CD4-positive, alpha-beta T cell (primary cell): ENCODE data around the gene ZNF761. TPM values are rescaled to one million over a fixed set of nuclear protein-coding genes. Genes with fewer than 3 reads are reported as not detected.

Source experiments
- ATAC-seq: fragments of 200-7000 bp; cut with Tn5 transposase; one replicate; pipeline ENCODE4 v1.10.0; 2022; ENCODE audit warnings: mild to moderate bottlenecking; ENCODE audit not compliant: poor library complexity
- CTCF ChIA-PET: fragments of 350-600 bp; sonication (Branson Sonifier 250); formaldehyde crosslinking; loops from one replicate; lab custom pipeline; 2021; ENCODE audit warnings: antibody characterized with exemption, inconsistent platforms; lab: Charles Lee
- POLR2A ChIA-PET: fragments of 350-600 bp; sonication (Branson Sonifier 250); formaldehyde crosslinking; loops from one replicate; lab custom pipeline; 2021; ENCODE audit warnings: antibody characterized with exemption, inconsistent platforms; lab: Charles Lee
- DNase-seq, 14 experiments: peaks; one replicate each; pipeline ENCODE4 v3.0.0-alpha.2; 2013 to 2020; ENCODE audit warnings: mixed read lengths in 2 of 14
- H3K27ac ChIP-seq, 2 donors: one replicate each; pipeline versions ENCODE4 v1.5.1 to v1.7.0; 2013; ENCODE audit warnings: low read length in 2 of 2, low read depth in 1 of 2, mild to moderate bottlenecking in 1 of 2
- H3K27me3 ChIP-seq, 2 experiments: 1 replicate in 1 of 2; 2 replicates in 1 of 2; pipeline versions ENCODE4 v1.6.1 to v1.7.0; 2013; ENCODE audit warnings: low read length in 2 of 2, control low read depth in 1 of 2, mild to moderate bottlenecking in 1 of 2, moderate library complexity in 1 of 2; ENCODE audit not compliant: insufficient read depth in 2 of 2, control insufficient read depth in 1 of 2
- H3K36me3 ChIP-seq: one replicate; pipeline ENCODE4 v1.6.1; 2013; ENCODE audit warnings: low read length, control low read depth; ENCODE audit not compliant: insufficient read depth
- H3K4me1 ChIP-seq: one replicate; pipeline ENCODE4 v1.6.1; 2013; ENCODE audit warnings: low read length, control low read depth; ENCODE audit not compliant: insufficient read depth
- H3K4me3 ChIP-seq: one replicate; pipeline ENCODE4 v1.5.1; 2013; ENCODE audit warnings: mild to moderate bottlenecking, low read length, moderate library complexity
- H3K9me3 ChIP-seq, 2 experiments: 1 replicate in 1 of 2; 2 replicates in 1 of 2; pipeline versions ENCODE4 v1.6.1 to v1.7.0; 2013; ENCODE audit warnings: low read length in 2 of 2, mild to moderate bottlenecking in 2 of 2, control low read depth in 1 of 2, moderate library complexity in 1 of 2; ENCODE audit not compliant: control insufficient read depth in 1 of 2, insufficient read depth in 1 of 2
- H3K27ac Mint-ChIP-seq: one replicate; pipeline ENCODE4 v1.8.0; 2020; ENCODE audit warnings: mixed read lengths
- H3K27me3 Mint-ChIP-seq: one replicate; pipeline ENCODE4 v1.8.0; 2021; ENCODE audit warnings: mixed read lengths
- H3K36me3 Mint-ChIP-seq: one replicate; pipeline ENCODE4 v1.8.0; 2021; ENCODE audit warnings: low read depth, mixed read lengths
- H3K4me1 Mint-ChIP-seq: one replicate; pipeline ENCODE4 v1.8.0; 2021; ENCODE audit warnings: low read depth, mixed read lengths
- H3K4me3 Mint-ChIP-seq: one replicate; pipeline ENCODE4 v1.8.0; 2020; ENCODE audit warnings: mild to moderate bottlenecking, mixed read lengths
- H3K9me3 Mint-ChIP-seq: one replicate; pipeline ENCODE4 v1.8.0; 2020; ENCODE audit warnings: mixed read lengths
- intact Hi-C, 2 experiments: fragments of 100-400 bp; cut with DNase I in 1 of 2; cut with micrococcal nuclease in 1 of 2; formaldehyde crosslinking; loops; one replicate each; pipeline versions ENCODE4 v1.15.1 to v1.9.0; 2023 to 2025; cut with DNase I, micrococcal nuclease
- total RNA-seq, 174 experiments: library from RNA in 2 of 174; stranded (reverse) in 2 of 174; gene quantifications; one replicate each; pipeline ENCODE4 v1.2.3 and lab custom pipeline; 2021 to 2026
- TF ChIP-seq, protein P1 (sequence below): fragments of 200-600 bp; IDR thresholded peaks from one replicate; pipeline ENCODE4 v1.8.0; 2022; ENCODE audit warnings: antibody characterized with exemption, mild to moderate bottlenecking

ZNF761 gene
- total RNA-seq, 2 experiments from 2014 or later, result 4.5 to 5.6 TPM

DNA sequence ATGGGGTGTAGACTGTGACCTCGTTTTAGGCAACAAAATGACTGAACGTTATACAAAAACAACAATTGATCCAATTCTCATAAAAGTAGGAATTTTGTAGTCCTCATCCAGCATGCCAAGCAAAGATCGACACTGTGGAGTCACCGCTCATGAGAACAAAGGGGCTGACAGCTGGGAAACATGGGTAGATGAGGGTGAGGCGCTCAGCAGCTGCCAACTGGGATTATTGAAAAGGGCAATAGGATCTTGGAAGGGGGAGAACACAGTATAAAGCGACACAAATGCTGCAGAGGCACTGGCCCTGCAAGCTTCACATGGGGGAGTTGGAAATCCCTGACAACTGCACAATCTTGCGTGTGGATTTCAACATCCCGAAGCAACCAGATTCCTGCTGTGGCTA lies 42.2 kb upstream of the ZNF761 start:
- H3K9me3 Mint-ChIP-seq, result peaks cover 18% of the 10 kb centered on the region
- ChIA-PET CTCF (no interaction called here), POLR2A (no interaction called here)
- peaks cover 4% of the 10 kb centered on the region for H3K4me1 ChIP-seq
- H3K4me1 Mint-ChIP-seq, result peaks cover 3% of the 10 kb centered on the region
- no peak for DNase-seq
- H3K27ac ChIP-seq, result no peak overlapping the region
- no peak for ATAC-seq
- H3K36me3 Mint-ChIP-seq, result peaks cover 64% of the 10 kb centered on the region
- H3K27me3 ChIP-seq, result no peaks in the 10 kb centered on the region
- intact Hi-C loops, result no loop called here
- H3K36me3 ChIP-seq, result no peaks in the 10 kb centered on the region
- no peak overlapping the region for H3K27ac Mint-ChIP-seq
- peaks cover 53 to 62% of the 10 kb centered on the region in 2 experiments for H3K9me3 ChIP-seq
- TF ChIP-seq, protein P1, sequence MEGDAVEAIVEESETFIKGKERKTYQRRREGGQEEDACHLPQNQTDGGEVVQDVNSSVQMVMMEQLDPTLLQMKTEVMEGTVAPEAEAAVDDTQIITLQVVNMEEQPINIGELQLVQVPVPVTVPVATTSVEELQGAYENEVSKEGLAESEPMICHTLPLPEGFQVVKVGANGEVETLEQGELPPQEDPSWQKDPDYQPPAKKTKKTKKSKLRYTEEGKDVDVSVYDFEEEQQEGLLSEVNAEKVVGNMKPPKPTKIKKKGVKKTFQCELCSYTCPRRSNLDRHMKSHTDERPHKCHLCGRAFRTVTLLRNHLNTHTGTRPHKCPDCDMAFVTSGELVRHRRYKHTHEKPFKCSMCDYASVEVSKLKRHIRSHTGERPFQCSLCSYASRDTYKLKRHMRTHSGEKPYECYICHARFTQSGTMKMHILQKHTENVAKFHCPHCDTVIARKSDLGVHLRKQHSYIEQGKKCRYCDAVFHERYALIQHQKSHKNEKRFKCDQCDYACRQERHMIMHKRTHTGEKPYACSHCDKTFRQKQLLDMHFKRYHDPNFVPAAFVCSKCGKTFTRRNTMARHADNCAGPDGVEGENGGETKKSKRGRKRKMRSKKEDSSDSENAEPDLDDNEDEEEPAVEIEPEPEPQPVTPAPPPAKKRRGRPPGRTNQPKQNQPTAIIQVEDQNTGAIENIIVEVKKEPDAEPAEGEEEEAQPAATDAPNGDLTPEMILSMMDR, result no peak
- H3K4me3 Mint-ChIP-seq, result no peak overlapping the region
- H3K4me3 ChIP-seq, result no peak overlapping the region
- no peaks in the 10 kb centered on the region for H3K27me3 Mint-ChIP-seq

DNA sequence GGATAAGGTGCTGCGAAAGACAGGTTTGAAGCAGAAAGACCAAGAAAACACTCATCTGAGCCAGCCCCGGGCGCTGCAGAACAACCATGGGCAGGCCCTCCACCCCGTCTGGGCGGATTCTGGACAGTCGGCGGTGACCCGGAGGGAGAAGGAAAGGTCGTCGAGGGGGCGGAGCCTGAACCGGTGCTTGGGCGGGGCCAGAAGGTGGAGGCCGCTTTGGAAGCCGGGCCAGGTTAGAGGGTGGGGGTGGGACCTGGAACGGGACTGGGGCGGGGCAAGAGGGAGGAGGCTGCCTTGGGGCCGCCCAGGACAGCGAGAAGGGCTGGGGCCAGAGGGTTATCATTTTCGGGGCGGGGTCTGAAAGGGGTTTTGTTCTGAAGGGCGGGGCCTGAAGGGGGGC lies 41.8 kb upstream of the ZNF761 start:
- TF ChIP-seq, protein P1, result no peak
- H3K27ac Mint-ChIP-seq, result no peak overlapping the region
- H3K27me3 Mint-ChIP-seq, result no peaks in the 10 kb centered on the region
- H3K36me3 ChIP-seq, result no peaks in the 10 kb centered on the region
- ATAC-seq (no peak), DNase-seq (no peak)
- no peak overlapping the region for H3K4me3 Mint-ChIP-seq
- ChIA-PET CTCF (no interaction called here), POLR2A (no interaction called here)
- peaks cover 18% of the 10 kb centered on the region for H3K9me3 Mint-ChIP-seq
- H3K9me3 ChIP-seq, result peaks cover 54 to 58% of the 10 kb centered on the region in 2 experiments
- no peak overlapping the region for H3K4me3 ChIP-seq
- intact Hi-C loops, result loop anchor here in 1 of 2 experiments (10.0 kb wide), 2 partner anchors 195 to 285 kb away; partner anchors contain the start of genes ZNF160 and ZNF665
- no peaks in the 10 kb centered on the region for H3K27me3 ChIP-seq
- peaks cover 64% of the 10 kb centered on the region for H3K36me3 Mint-ChIP-seq
- peaks cover 7% of the 10 kb centered on the region for H3K4me1 ChIP-seq
- peaks cover 7% of the 10 kb centered on the region for H3K4me1 Mint-ChIP-seq
- H3K27ac ChIP-seq, result no peak overlapping the region

DNA sequence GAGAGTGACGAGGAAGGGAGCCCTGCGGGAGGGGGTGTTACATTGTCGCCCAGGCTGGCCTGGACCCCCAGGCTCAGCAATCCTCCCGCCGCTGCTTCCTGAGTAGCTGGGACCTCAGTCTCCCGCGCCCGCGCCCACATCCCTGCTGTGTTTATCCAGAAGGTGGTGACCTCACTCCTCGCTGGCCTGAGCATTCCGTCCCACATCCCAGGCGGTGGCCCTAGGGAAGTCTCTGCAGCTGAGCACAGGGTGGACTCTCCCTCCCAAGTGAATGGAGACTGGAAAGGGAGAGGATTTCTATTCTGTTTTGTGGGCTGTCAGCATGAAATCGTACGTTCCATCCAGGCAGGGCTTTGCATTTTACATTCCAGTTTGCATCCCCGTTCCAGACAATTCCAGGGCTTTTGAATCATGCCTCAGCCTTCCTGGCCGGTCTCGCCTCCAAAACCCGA lies 37.2 kb upstream of the ZNF761 start:
- H3K4me1 ChIP-seq, result peaks cover 13% of the 10 kb centered on the region
- peaks cover 4% of the 10 kb centered on the region for H3K9me3 Mint-ChIP-seq
- peaks cover 30% of the 10 kb centered on the region for H3K4me1 Mint-ChIP-seq
- H3K4me3 ChIP-seq, result peak overlapping the region; percentile 77
- ATAC-seq (no peak), DNase-seq (peak in 1 of 14 experiments; percentile 4)
- peak overlapping the region; percentile 93 for H3K27ac Mint-ChIP-seq
- H3K4me3 Mint-ChIP-seq, result peak overlapping the region; percentile 93
- H3K27me3 ChIP-seq, result no peaks in the 10 kb centered on the region
- H3K27ac ChIP-seq, result no peak overlapping the region
- POLR2A ChIA-PET, result interaction anchor here (0.6 to 1.0 kb wide), 3 partner anchors 26 to 126 kb away, joined by 3 to 4 read pairs (median 3); no protein-coding TSS in a partner anchor
- CTCF ChIA-PET, result no interaction called here
- H3K9me3 ChIP-seq, result peaks cover 14 to 33% of the 10 kb centered on the region in 2 experiments
- peaks cover 15% of the 10 kb centered on the region for H3K36me3 ChIP-seq
- TF ChIP-seq, protein P1, result no peak
- H3K36me3 Mint-ChIP-seq, result peaks cover 66% of the 10 kb centered on the region
- intact Hi-C loops, result loop anchor here (2.0 to 10.0 kb wide), 5 partner anchors 30 to 290 kb away; partner anchors contain the start of genes ZNF160 (in 1 of the 2), ZNF525 (in 1 of the 2), ZNF665 (in 1 of the 2) and ZNF761 (in 1 of the 2)
- H3K27me3 Mint-ChIP-seq, result no peaks in the 10 kb centered on the region
